ENCODE results near the gene CR1.
"Not testable (repeated sequence)": the region's sequence is repeated elsewhere in the genome, so short reads cannot be mapped to it uniquely, and the experiment has no call there.

Gene CR1

DNA sequence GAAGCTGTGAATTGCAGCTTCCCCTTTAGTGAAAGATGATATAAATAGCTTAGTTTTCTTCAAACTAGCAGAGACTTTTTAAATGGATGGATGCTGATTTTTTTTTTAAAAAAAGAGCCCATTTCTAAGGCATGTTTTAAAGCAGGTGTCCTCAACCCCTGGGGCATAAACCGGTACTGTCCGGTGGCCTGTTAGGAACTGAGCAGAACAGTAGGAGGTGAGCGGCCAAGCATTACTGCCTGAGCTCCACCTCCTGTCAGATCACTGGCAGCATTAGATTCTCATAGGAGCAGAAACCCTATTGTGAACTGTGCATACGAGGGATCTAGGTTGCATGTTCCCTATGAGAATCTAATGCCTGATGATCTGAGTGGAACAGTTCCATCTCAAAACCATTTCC lies 180.2 kb downstream of the CR1 start:
- no peak for DNase-seq (ENCODE audit: low spot score)

DNA sequence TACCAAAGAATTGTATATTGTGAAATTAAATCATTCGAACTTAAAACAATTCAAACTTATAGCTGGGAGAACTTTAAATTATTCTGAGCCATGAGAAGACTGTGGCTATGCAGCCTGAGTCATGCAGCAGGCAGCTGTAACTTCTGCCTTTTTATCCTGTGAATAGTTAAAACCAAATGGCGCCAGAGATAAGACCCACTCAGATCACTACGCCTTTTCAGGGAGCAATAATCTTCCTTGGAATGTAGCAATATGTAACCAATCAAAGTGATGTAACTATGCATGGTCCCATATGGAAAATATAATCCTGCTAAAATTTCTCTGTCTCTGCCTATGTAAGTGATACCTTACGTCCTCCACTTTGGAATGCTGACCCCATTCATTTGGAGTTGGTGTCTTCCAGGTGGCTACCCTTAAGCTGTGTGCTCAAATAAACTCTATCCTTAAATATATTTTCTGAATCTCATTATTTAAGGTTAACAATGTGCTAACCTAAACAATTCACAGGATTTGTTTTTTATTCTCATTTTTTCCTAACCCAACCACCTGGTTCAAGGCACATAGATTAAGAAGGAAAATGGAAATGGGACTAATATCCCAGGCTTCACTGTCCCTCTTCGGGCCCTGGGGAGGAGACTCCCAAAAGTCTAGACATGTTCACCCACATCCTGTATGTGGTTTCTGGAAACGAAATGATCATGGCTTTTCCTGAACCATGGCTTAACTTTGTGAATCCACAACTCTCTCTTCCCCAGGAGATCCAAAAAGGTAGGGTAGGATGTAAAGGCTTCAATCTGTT lies 184.8 kb downstream of the CR1 start:
- not testable (repeated sequence) for DNase-seq (ENCODE audit: low spot score)

DNA sequence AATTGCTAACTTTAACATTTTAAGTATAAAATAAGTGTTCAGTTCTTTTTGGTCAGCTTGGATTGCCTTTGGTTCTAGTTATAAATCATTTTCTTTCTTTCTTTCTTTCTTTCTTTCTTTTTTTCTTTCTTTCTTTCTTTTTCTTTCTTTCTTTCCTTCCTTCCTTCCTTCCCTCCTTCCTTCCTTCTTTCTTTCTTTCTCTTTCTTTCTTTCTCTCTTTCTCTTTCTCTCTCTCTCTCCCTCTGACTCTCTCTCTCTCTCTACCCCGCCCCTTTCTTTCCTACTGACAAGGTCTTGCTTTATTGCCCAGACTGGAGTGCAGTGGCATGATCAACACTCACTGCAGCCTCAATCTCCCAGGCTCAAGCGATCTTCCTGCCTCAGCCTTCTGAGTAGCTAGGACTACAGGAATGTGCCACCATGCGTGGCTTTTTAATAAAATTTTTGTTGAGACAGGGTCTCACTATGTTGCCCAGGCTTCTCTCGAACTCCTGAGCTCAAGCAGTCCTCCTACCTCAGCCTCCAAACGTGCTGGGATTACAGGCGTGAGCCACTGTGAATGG lies 187.0 kb downstream of the CR1 start:
- not testable (repeated sequence) for DNase-seq (ENCODE audit: low spot score)

DNA sequence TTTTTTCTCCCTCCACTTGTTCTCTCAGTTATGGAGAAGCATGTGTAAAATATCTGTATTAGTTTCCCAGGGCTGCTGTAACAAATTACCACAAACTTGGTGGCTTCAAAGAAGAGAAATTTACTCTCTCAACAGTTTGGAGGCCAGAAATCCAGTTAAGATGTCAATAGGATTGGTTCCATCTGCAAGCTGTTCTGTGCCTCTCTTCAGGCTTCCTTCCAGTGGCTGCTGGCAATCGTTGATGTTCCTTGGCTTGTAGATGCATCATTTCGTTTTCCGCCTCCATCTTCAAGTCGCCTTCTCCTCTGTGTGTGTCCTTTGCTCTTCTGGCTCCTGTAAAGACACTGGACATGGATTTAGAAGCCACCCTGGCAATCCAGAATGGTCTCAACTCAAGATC lies 194.6 kb downstream of the CR1 start:
- not testable (repeated sequence) for DNase-seq (ENCODE audit: low spot score)

DNA sequence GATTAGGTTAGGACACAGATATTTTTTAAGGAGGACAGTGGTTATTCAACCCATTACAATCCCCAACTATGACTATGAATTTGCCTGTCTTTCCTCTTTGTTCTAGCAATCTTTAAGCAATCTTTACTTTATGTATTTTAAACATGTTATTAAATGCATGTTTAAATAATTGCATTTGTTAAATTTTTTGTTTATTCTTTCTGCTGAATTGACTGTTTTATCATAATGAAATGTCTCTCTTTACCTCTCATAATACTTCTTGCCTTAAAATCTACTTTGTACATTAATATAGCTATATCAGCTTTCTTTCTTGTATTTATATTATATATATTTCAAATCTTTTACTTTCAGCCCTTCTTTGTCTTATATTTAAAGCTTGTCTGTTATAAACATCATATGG lies 195.1 kb downstream of the CR1 start:
- no peak for DNase-seq (ENCODE audit: low spot score)

Data from COLO829 (cell line).